B cell (primary cell): ENCODE results near the gene PRKAG2. TPM values are rescaled to one million over a fixed set of nuclear protein-coding genes. Genes with fewer than 3 reads are reported as not detected.

Experiments
- ATAC-seq: fragments of 200-7000 bp; cut with Tn5 transposase; one replicate; pipeline ENCODE4 v1.10.0; 2021; ENCODE audit warnings: low read depth, mild to moderate bottlenecking, moderate number of reproducible peaks, moderate library complexity
- CTCF ChIA-PET: fragments of 350-600 bp; sonication (Branson Sonifier 250); formaldehyde crosslinking; loops from one replicate; lab custom pipeline; 2021; ENCODE audit warnings: antibody characterized with exemption, inconsistent platforms; lab: Charles Lee
- POLR2A ChIA-PET: fragments of 350-600 bp; sonication (Branson Sonifier 250); formaldehyde crosslinking; loops from one replicate; lab custom pipeline; 2021; ENCODE audit warnings: antibody characterized with exemption; lab: Charles Lee
- DNase-seq: peaks from one replicate; pipeline ENCODE4 v3.0.0; 2013
- H2AFZ ChIP-seq: 2 replicates; pipeline ENCODE4 v1.6.1; 2012; ENCODE audit warnings: mild to moderate bottlenecking, low read depth, low read length; ENCODE audit not compliant: insufficient read depth, poor library complexity, severe bottlenecking
- H3K27ac ChIP-seq, 2 donors: 1 replicate in 1 of 2; 2 replicates in 1 of 2; pipeline ENCODE4 v1.5.1; 2012 to 2013; ENCODE audit warnings: low read length in 2 of 2, mild to moderate bottlenecking in 2 of 2, moderate library complexity in 1 of 2
- H3K27me3 ChIP-seq, 4 experiments: fragments of 200-600 bp in 1 of 4; sonication (generic) in 1 of 4; replicated peaks in 1 of 4; 1 replicate in 2 of 4; 2 replicates in 2 of 4; pipeline versions ENCODE4 v1.6.1 to v1.7.0; 2013 to 2016; ENCODE audit warnings: low read length in 3 of 4, mild to moderate bottlenecking in 2 of 4, mixed read lengths in 1 of 4, moderate library complexity in 1 of 4; ENCODE audit not compliant: insufficient read depth in 4 of 4, control insufficient read depth in 3 of 4; ENCODE audit errors: control extremely low read depth in 1 of 4
- H3K36me3 ChIP-seq, 2 experiments: replicated peaks in 1 of 2; 1 replicate in 1 of 2; 2 replicates in 1 of 2; pipeline versions ENCODE4 v1.6.1 to v1.7.1; 2013; ENCODE audit warnings: low read length in 1 of 2; ENCODE audit not compliant: insufficient read depth in 2 of 2, control insufficient read depth in 1 of 2; ENCODE audit errors: control extremely low read depth in 1 of 2, extremely low read depth in 1 of 2
- H3K4me1 ChIP-seq, 2 donors: fragments of 200-600 bp in 1 of 2; sonication (generic) in 1 of 2; 1 replicate in 1 of 2; 2 replicates in 1 of 2; pipeline versions ENCODE4 v1.5.1 to v1.6.1; 2013 to 2017; ENCODE audit warnings: low read length in 2 of 2; ENCODE audit not compliant: control insufficient read depth in 2 of 2, insufficient read depth in 2 of 2
- H3K4me2 ChIP-seq: replicated peaks from 2 replicates; pipeline ENCODE3; 2012; ENCODE audit warnings: mild to moderate bottlenecking, low read depth, low read length; ENCODE audit not compliant: poor library complexity, severe bottlenecking
- H3K4me3 ChIP-seq, 5 experiments: fragments of 200-600 bp in 1 of 5; sonication (generic) in 1 of 5; 1 replicate in 3 of 5; 2 replicates in 2 of 5; pipeline versions ENCODE4 v1.5.1 to v1.7.0; 2011 to 2016; ENCODE audit warnings: low read length in 4 of 5, mild to moderate bottlenecking in 4 of 5, low read depth in 2 of 5, control low read depth in 1 of 5, moderate library complexity in 1 of 5; ENCODE audit not compliant: insufficient read depth in 1 of 5; ENCODE audit errors: control extremely low read depth in 1 of 5, extremely low read depth in 1 of 5
- H3K79me2 ChIP-seq: fragments of 200-600 bp; sonication (generic); one replicate; pipeline ENCODE4 v1.6.0; 2016; ENCODE audit warnings: low read length; ENCODE audit not compliant: control insufficient read depth, insufficient read depth
- H3K9ac ChIP-seq: fragments of 200-600 bp; sonication (generic); 2 replicates; pipeline ENCODE4 v1.6.1; 2017; ENCODE audit warnings: mild to moderate bottlenecking, low read length, moderate library complexity
- H3K9me3 ChIP-seq, 3 donors: one replicate each; pipeline versions ENCODE4 v1.6.1 to v1.7.1; 2013; ENCODE audit warnings: low read length in 2 of 3; ENCODE audit not compliant: control insufficient read depth in 2 of 3, insufficient read depth in 1 of 3; ENCODE audit errors: control extremely low read depth in 1 of 3
- H4K20me1 ChIP-seq: 2 replicates; pipeline ENCODE4 v1.6.0; 2012; ENCODE audit warnings: mild to moderate bottlenecking, low read length; ENCODE audit not compliant: insufficient read depth, control insufficient read depth, poor library complexity, severe bottlenecking
- H3K27ac Mint-ChIP-seq: one replicate; pipeline ENCODE4 v1.8.0; 2021; ENCODE audit warnings: mixed read lengths
- H3K27me3 Mint-ChIP-seq: one replicate; pipeline ENCODE4 v1.8.0; 2021; ENCODE audit warnings: mixed read lengths
- H3K4me1 Mint-ChIP-seq: one replicate; pipeline ENCODE4 v1.8.0; 2021; ENCODE audit warnings: mixed read lengths
- H3K4me3 Mint-ChIP-seq: one replicate; pipeline ENCODE4 v1.8.0; 2021; ENCODE audit warnings: mixed read lengths
- H3K9me3 Mint-ChIP-seq: one replicate; pipeline ENCODE4 v1.8.0; 2022; ENCODE audit warnings: mixed read lengths; ENCODE audit not compliant: insufficient read depth
- EZH2 ChIP-seq: IDR thresholded peaks from 2 replicates; pipeline ENCODE4 v1.6.1; 2012; ENCODE audit warnings: borderline replicate concordance, low read depth, mild to moderate bottlenecking, moderate library complexity, low read length; ENCODE audit not compliant: insufficient read depth, poor library complexity, severe bottlenecking
- WGBS: methylation state at CpG from one replicate; pipeline ENCODE4 v1.1.5; 2013; ENCODE audit warnings: missing lambda C conversion rate; ENCODE audit not compliant: insufficient coverage; 5-methylcytosine and 5-hydroxymethylcytosine counted together
- intact Hi-C: fragments of 100-400 bp; cut with micrococcal nuclease; formaldehyde crosslinking; loops from one replicate; pipeline ENCODE4 v1.10.0; 2022
- polyA plus RNA-seq: library from polyadenylated mRNA; depleted of rRNA; stranded (reverse); fragments of >200 nt; gene quantifications from 2 replicates; pipeline ENCODE4 v1.2.3, GENCODE V29; 2012
- total RNA-seq, 2 donors: library from RNA; stranded (reverse); fragments of 120-200 nt in 1 of 2; gene quantifications; 1 replicate in 1 of 2; 2 replicates in 1 of 2; pipeline versions ENCODE4 v1.2.3 to v1.2.4, GENCODE V29; 2013 to 2022
- TF ChIP-seq, protein P1 (sequence below): fragments of 200-600 bp; IDR thresholded peaks from one replicate; pipeline ENCODE4 v1.8.0; 2022; ENCODE audit warnings: antibody characterized with exemption, mild to moderate bottlenecking

PRKAG2 gene
- total and polyA plus RNA-seq, 2 donors (not counting 1 experiment from before 2014, with no cell fraction given), result 22.1 to 56.3 TPM

DNA sequence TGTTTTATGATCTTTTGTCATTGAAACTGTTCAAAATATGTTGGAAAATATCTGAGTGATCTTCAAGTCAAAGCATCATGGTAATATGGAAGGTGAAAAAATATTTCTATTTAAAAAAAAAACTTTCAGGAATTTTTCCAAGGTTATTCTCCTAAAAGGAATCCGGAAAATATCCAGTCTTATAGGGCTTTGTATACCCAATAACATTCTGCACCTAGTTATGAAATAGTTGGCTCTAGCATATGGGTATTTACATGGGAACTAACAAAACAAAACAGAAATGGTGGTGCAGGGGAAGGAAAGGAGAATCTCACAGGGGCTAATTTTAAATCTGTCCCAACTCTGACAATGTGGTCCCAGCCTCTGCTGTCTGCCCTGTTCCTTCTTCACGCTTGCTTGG is 190.1 kb downstream of the PRKAG2 start:
- WGBS, result 100% methylated on average over 1 of the region's 2 CpGs

DNA sequence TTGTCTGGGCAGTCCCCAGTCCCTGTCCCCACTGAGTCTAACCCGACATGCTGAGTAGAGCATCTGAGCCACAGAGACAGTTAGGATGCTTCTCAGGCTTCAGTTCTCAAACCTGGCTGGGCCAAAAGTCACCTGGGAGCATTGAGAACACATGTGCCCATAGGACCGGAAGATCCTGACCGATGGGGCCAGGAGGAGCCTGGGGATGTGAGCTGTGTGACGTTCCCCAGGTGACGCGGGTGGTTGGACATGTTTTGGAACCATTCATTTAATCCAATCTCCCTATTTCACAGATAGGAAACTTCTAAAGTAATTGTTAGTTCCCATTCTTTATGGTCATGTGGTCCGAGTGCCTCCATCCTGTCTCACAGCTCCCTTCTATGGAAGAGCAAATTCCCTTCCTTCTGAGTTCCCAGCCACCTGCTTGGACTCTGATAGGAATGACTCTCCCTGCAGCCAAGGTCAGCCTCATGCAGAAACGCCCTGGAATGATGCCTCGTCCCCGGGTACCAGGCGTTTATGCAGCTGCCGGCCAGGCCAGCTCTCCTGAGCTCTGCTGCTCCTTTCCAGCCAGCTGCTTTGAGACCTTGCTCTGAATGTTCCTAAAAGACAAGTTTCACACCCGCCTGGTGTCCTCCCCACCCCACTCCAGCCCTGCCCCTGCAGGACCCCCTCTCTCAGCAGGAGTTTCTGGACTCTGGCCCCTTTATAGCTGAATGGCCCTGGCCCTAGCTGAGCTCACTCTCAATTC is 190.7 kb downstream of the PRKAG2 start:
- Histone ChIP-seq H2AFZ (no peak overlapping the region), H3K4me3 (no peak overlapping the region), H3K9ac (no peak overlapping the region), H3K27me3 (no peaks in the 10 kb centered on the region), H3K79me2 (no peaks in the 10 kb centered on the region), H4K20me1 (no peaks in the 10 kb centered on the region), H3K4me2 (no peak overlapping the region), H3K9me3 (no peaks in the 10 kb centered on the region), H3K36me3 (peaks cover 0 to 3% of the 10 kb centered on the region in 2 experiments), H3K27ac (no peak overlapping the region), H3K4me1 (no peaks in the 10 kb centered on the region)
- Mint-ChIP-seq H3K27me3 (no peaks in the 10 kb centered on the region), H3K4me3 (no peak overlapping the region), H3K9me3 (no peaks in the 10 kb centered on the region), H3K27ac (no peak overlapping the region), H3K4me1 (no peaks in the 10 kb centered on the region)
- ATAC-seq, result no peak
- intact Hi-C loops, result no loop called here
- ChIA-PET POLR2A (interaction anchor here (0.6 kb wide), 1 partner anchor 1328 kb away, joined by 3 read pairs; no protein-coding TSS in a partner anchor), CTCF (interaction anchor here (0.7 kb wide), 1 partner anchor 374 kb away, joined by 4 read pairs; no protein-coding TSS in a partner anchor)
- 96% methylated on average over 10 of the region's 13 CpGs for WGBS
- no peak for DNase-seq
- TF ChIP-seq EZH2, result no peak
- TF ChIP-seq, protein P1, sequence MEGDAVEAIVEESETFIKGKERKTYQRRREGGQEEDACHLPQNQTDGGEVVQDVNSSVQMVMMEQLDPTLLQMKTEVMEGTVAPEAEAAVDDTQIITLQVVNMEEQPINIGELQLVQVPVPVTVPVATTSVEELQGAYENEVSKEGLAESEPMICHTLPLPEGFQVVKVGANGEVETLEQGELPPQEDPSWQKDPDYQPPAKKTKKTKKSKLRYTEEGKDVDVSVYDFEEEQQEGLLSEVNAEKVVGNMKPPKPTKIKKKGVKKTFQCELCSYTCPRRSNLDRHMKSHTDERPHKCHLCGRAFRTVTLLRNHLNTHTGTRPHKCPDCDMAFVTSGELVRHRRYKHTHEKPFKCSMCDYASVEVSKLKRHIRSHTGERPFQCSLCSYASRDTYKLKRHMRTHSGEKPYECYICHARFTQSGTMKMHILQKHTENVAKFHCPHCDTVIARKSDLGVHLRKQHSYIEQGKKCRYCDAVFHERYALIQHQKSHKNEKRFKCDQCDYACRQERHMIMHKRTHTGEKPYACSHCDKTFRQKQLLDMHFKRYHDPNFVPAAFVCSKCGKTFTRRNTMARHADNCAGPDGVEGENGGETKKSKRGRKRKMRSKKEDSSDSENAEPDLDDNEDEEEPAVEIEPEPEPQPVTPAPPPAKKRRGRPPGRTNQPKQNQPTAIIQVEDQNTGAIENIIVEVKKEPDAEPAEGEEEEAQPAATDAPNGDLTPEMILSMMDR, result no peak

More for the DNA sequence above, 190.1 kb downstream of the PRKAG2 start:
- no peak overlapping the region for H3K4me3 Mint-ChIP-seq
- no peaks in the 10 kb centered on the region for H3K9me3 Mint-ChIP-seq
- H3K9ac ChIP-seq, result no peak overlapping the region
- no peaks in the 10 kb centered on the region for H3K4me1 Mint-ChIP-seq
- H3K9me3 ChIP-seq, result no peaks in the 10 kb centered on the region
- no peak overlapping the region for H2AFZ ChIP-seq
- H4K20me1 ChIP-seq, result no peaks in the 10 kb centered on the region
- H3K27ac Mint-ChIP-seq, result no peak overlapping the region
- ChIA-PET CTCF (no interaction called here), POLR2A (no interaction called here)
- no peak overlapping the region for H3K4me2 ChIP-seq
- intact Hi-C loops, result no loop called here
- DNase-seq (no peak), ATAC-seq (no peak)
- TF ChIP-seq, protein P1, result no peak
- TF ChIP-seq EZH2, result no peak
- H3K27me3 Mint-ChIP-seq, result no peaks in the 10 kb centered on the region
- H3K36me3 ChIP-seq, result peaks cover 0 to 3% of the 10 kb centered on the region in 2 experiments
- H3K27me3 ChIP-seq, result no peaks in the 10 kb centered on the region
- H3K27ac ChIP-seq, result no peak overlapping the region
- no peak overlapping the region for H3K4me3 ChIP-seq
- H3K4me1 ChIP-seq, result no peaks in the 10 kb centered on the region
- no peaks in the 10 kb centered on the region for H3K79me2 ChIP-seq
